T-helper 2 cell treated with Interferon-gamma antibody and Interleukin-4, amounts not matched to agents 5 μg/mL and 100 μg/mL, for 36 hours (primary cell): Measurements from ENCODE around the gene AATK.

Experiments
- DNase-seq: peaks from one replicate; pipeline ENCODE4 v3.0.0; 2021; ENCODE audit warnings: low spot score
- H3K27ac Mint-ChIP-seq: one replicate; pipeline ENCODE4 v1.8.0; 2021; ENCODE audit warnings: mild to moderate bottlenecking, mixed read lengths
- H3K27me3 Mint-ChIP-seq: one replicate; pipeline ENCODE4 v1.8.0; 2021; ENCODE audit warnings: low read depth, mixed read lengths
- H3K36me3 Mint-ChIP-seq: one replicate; pipeline ENCODE4 v1.8.0; 2021; ENCODE audit warnings: low read depth, mixed read lengths
- H3K4me1 Mint-ChIP-seq: one replicate; pipeline ENCODE4 v1.8.0; 2021; ENCODE audit warnings: low read depth, mixed read lengths
- H3K4me3 Mint-ChIP-seq: one replicate; pipeline ENCODE4 v1.8.0; 2022; ENCODE audit warnings: mild to moderate bottlenecking, moderate library complexity, mixed read lengths
- H3K9me3 Mint-ChIP-seq: one replicate; pipeline ENCODE4 v1.8.0; 2021; ENCODE audit warnings: mixed read lengths

AATK gene

GRCh38 chr17:81165246-81166032 is 582 bp downstream of the AATK start, which contains the start of gene PVALEF:
TSS of gene PVALEF (plus strand) at chr17:81165507. CDS start at chr17:81181227, 15,720 bp downstream.
- H3K27me3 Mint-ChIP-seq = peaks cover 11% of the 10 kb centered on the region
- H3K4me1 Mint-ChIP-seq = no peaks in the 10 kb centered on the region
- no peak for DNase-seq
- H3K9me3 Mint-ChIP-seq = no peaks in the 10 kb centered on the region
- H3K36me3 Mint-ChIP-seq = no peaks in the 10 kb centered on the region
- H3K27ac Mint-ChIP-seq = no peak within 1 kb of the TSS
- H3K4me3 Mint-ChIP-seq = no peak within 1 kb of the TSS

- Mint-ChIP-seq H3K27me3 (peaks cover 11% of the 10 kb centered on the region), H3K27ac (no peak overlapping the region), H3K4me1 (no peaks in the 10 kb centered on the region), H3K4me3 (no peak overlapping the region), H3K36me3 (no peaks in the 10 kb centered on the region), H3K9me3 (no peaks in the 10 kb centered on the region)
- no peak for DNase-seq
Observed at GRCh38 chr17:81164371-81165245, 1.4 kb downstream of the AATK start.

GRCh38 chr17:81163703-81164370 is 2.2 kb downstream of the AATK start:
- Mint-ChIP-seq H3K4me3 (no peak overlapping the region), H3K27ac (no peak overlapping the region), H3K4me1 (no peaks in the 10 kb centered on the region), H3K27me3 (peaks cover 11% of the 10 kb centered on the region), H3K36me3 (no peaks in the 10 kb centered on the region), H3K9me3 (no peaks in the 10 kb centered on the region)
- DNase-seq = no peak

GRCh38 chr17:81163051-81163695 is 2.8 kb downstream of the AATK start:
- Mint-ChIP-seq H3K27me3 (peaks cover 11% of the 10 kb centered on the region), H3K36me3 (no peaks in the 10 kb centered on the region), H3K27ac (no peak overlapping the region), H3K9me3 (no peaks in the 10 kb centered on the region), H3K4me1 (no peaks in the 10 kb centered on the region), H3K4me3 (no peak overlapping the region)
- DNase-seq = no peak

GRCh38 chr17:81162491-81162890 is 3.5 kb downstream of the AATK start:
- Mint-ChIP-seq H3K36me3 (no peaks in the 10 kb centered on the region), H3K4me1 (no peaks in the 10 kb centered on the region), H3K27ac (no peak overlapping the region), H3K27me3 (peaks cover 11% of the 10 kb centered on the region), H3K4me3 (no peak overlapping the region), H3K9me3 (no peaks in the 10 kb centered on the region)
- no peak for DNase-seq

- Mint-ChIP-seq H3K36me3 (no peaks in the 10 kb centered on the region), H3K4me1 (no peaks in the 10 kb centered on the region), H3K9me3 (no peaks in the 10 kb centered on the region), H3K4me3 (no peak overlapping the region), H3K27ac (no peak overlapping the region), H3K27me3 (peaks cover 6% of the 10 kb centered on the region)
- no peak for DNase-seq
Observed at GRCh38 chr17:81161972-81162371, 4.0 kb downstream of the AATK start.

GRCh38 chr17:81161536-81161935 is 4.5 kb downstream of the AATK start:
- no peaks in the 10 kb centered on the region for H3K9me3 Mint-ChIP-seq
- DNase-seq = no peak
- no peak overlapping the region for H3K27ac Mint-ChIP-seq
- peaks cover 4% of the 10 kb centered on the region for H3K27me3 Mint-ChIP-seq
- no peaks in the 10 kb centered on the region for H3K4me1 Mint-ChIP-seq
- no peak overlapping the region for H3K4me3 Mint-ChIP-seq
- H3K36me3 Mint-ChIP-seq = no peaks in the 10 kb centered on the region

- Mint-ChIP-seq H3K27ac (no peak overlapping the region), H3K4me1 (no peaks in the 10 kb centered on the region)
Observed at GRCh38 chr17:81160747-81161453, 5.1 kb downstream of the AATK start.

GRCh38 chr17:81160306-81160705 is 5.7 kb downstream of the AATK start:
- DNase-seq = peak; percentile 9
- Mint-ChIP-seq H3K36me3 (no peaks in the 10 kb centered on the region), H3K27me3 (peaks cover 4% of the 10 kb centered on the region), H3K4me3 (no peak overlapping the region), H3K9me3 (no peaks in the 10 kb centered on the region), H3K27ac (no peak overlapping the region), H3K4me1 (no peaks in the 10 kb centered on the region)

More at GRCh38 chr17:81160747-81161453, 5.1 kb downstream of the AATK start:
- H3K4me3 Mint-ChIP-seq = no peak overlapping the region
- H3K27me3 Mint-ChIP-seq = peaks cover 4% of the 10 kb centered on the region
- no peak for DNase-seq
- H3K9me3 Mint-ChIP-seq = no peaks in the 10 kb centered on the region
- H3K36me3 Mint-ChIP-seq = no peaks in the 10 kb centered on the region

- DNase-seq = no peak
- Mint-ChIP-seq H3K27ac (no peak overlapping the region), H3K27me3 (peaks cover 4% of the 10 kb centered on the region), H3K4me1 (no peaks in the 10 kb centered on the region), H3K36me3 (no peaks in the 10 kb centered on the region), H3K9me3 (no peaks in the 10 kb centered on the region), H3K4me3 (no peak overlapping the region)
Observed at GRCh38 chr17:81159611-81160265, 6.3 kb downstream of the AATK start.

GRCh38 chr17:81158688-81159590 is 7.1 kb downstream of the AATK start:
- no peak overlapping the region for H3K4me3 Mint-ChIP-seq
- no peak for DNase-seq
- no peak overlapping the region for H3K27ac Mint-ChIP-seq
- no peaks in the 10 kb centered on the region for H3K9me3 Mint-ChIP-seq
- H3K27me3 Mint-ChIP-seq = peaks cover 2% of the 10 kb centered on the region
- H3K4me1 Mint-ChIP-seq = no peaks in the 10 kb centered on the region
- H3K36me3 Mint-ChIP-seq = no peaks in the 10 kb centered on the region
